ENCODE data around the gene NKX1-1. TPM values are rescaled to one million over a fixed set of nuclear protein-coding genes. Genes with fewer than 3 reads are reported as not detected.

NKX1-1 gene
- polyA plus RNA-seq, 6 donors from 2014 or later: not detected

- Mint-ChIP-seq H3K9me3 (peaks cover 0 to 7% (median 0%) of the 10 kb centered on the region in 7 donors), H3K27me3 (peaks cover 36 to 89% (median 74%) of the 10 kb centered on the region in 3 donors), H3K4me1 (peaks cover 0 to 12% (median 5%) of the 10 kb centered on the region in 3 donors), H3K36me3 (peaks cover 0 to under 1% of the 10 kb centered on the region in 2 donors), H3K27ac (no peak overlapping the region), H3K4me3 (peak overlapping the region in 3 of 8 donors; percentile 15 to 75 (median 37))
- DNase-seq (no peak), ATAC-seq (ENCODE audit: low read depth in 2 of 2) (no peak)
Measured at GRCh38 chr4:1413687-1414479, 7.6 kb upstream of the NKX1-1 start.

GRCh38 chr4:1413204-1413663 is 7.0 kb upstream of the NKX1-1 start:
- Mint-ChIP-seq H3K27ac (no peak overlapping the region), H3K36me3 (peaks cover 0 to 7% of the 10 kb centered on the region in 2 donors), H3K4me1 (peaks cover 5 to 13% (median 11%) of the 10 kb centered on the region in 3 donors), H3K9me3 (peaks cover 0 to 7% (median 3%) of the 10 kb centered on the region in 7 donors), H3K4me3 (peak overlapping the region in 2 of 8 donors; percentile 16 to 65), H3K27me3 (peaks cover 42 to 89% (median 75%) of the 10 kb centered on the region in 3 donors)
- DNase-seq (no peak), ATAC-seq (ENCODE audit: low read depth in 2 of 2) (no peak)

- ATAC-seq (ENCODE audit: low read depth in 2 of 2) (no peak), DNase-seq (no peak)
- peak overlapping the region in 2 of 8 donors; percentile 16 to 25 for H3K4me3 Mint-ChIP-seq
- peaks cover 0 to 7% (median 3%) of the 10 kb centered on the region in 7 donors for H3K9me3 Mint-ChIP-seq
- peaks cover 0 to 10% of the 10 kb centered on the region in 2 donors for H3K36me3 Mint-ChIP-seq
- H3K4me1 Mint-ChIP-seq: peaks cover 7 to 16% (median 14%) of the 10 kb centered on the region in 3 donors
- H3K27ac Mint-ChIP-seq: no peak overlapping the region
- peaks cover 40 to 90% (median 81%) of the 10 kb centered on the region in 3 donors for H3K27me3 Mint-ChIP-seq
Measured at GRCh38 chr4:1412376-1413203, 6.3 kb upstream of the NKX1-1 start.

GRCh38 chr4:1411436-1412375 is 5.5 kb upstream of the NKX1-1 start:
- H3K4me1 Mint-ChIP-seq: peaks cover 7 to 20% (median 19%) of the 10 kb centered on the region in 3 donors
- peaks cover 0 to 10% of the 10 kb centered on the region in 2 donors for H3K36me3 Mint-ChIP-seq
- peaks cover 0 to 7% (median 3%) of the 10 kb centered on the region in 7 donors for H3K9me3 Mint-ChIP-seq
- peak overlapping the region in 1 of 8 donors; percentile 47 for H3K4me3 Mint-ChIP-seq
- H3K27ac Mint-ChIP-seq: no peak overlapping the region
- DNase-seq (no peak), ATAC-seq (ENCODE audit: low read depth in 2 of 2) (no peak)
- peaks cover 40 to 91% (median 84%) of the 10 kb centered on the region in 3 donors for H3K27me3 Mint-ChIP-seq

- H3K4me1 Mint-ChIP-seq: peaks cover 7 to 16% (median 16%) of the 10 kb centered on the region in 3 donors
- peak overlapping the region in 1 of 6 donors; percentile 58 for H3K27ac Mint-ChIP-seq
- H3K4me3 Mint-ChIP-seq: peak overlapping the region in 1 of 8 donors; percentile 25
- peaks cover 33 to 81% (median 75%) of the 10 kb centered on the region in 3 donors for H3K27me3 Mint-ChIP-seq
- H3K36me3 Mint-ChIP-seq: peaks cover 0 to 10% of the 10 kb centered on the region in 2 donors
- ATAC-seq (ENCODE audit: low read depth in 2 of 2): no peak
- H3K9me3 Mint-ChIP-seq: peaks cover 0 to 7% (median 3%) of the 10 kb centered on the region in 7 donors
- DNase-seq: no peak
Measured at GRCh38 chr4:1410491-1411325, 4.5 kb upstream of the NKX1-1 start.

GRCh38 chr4:1409491-1410425 is 3.5 kb upstream of the NKX1-1 start:
- no peak for ATAC-seq (ENCODE audit: low read depth in 2 of 2)
- H3K27ac Mint-ChIP-seq: peak overlapping the region in 1 of 6 donors; percentile 32
- no peak overlapping the region for H3K4me3 Mint-ChIP-seq
- peaks cover 34 to 79% (median 75%) of the 10 kb centered on the region in 3 donors for H3K27me3 Mint-ChIP-seq
- H3K9me3 Mint-ChIP-seq: peaks cover 0 to 7% (median 3%) of the 10 kb centered on the region in 7 donors
- H3K4me1 Mint-ChIP-seq: peaks cover 7 to 20% (median 15%) of the 10 kb centered on the region in 3 donors
- DNase-seq: no peak
- peaks cover 0 to 10% of the 10 kb centered on the region in 2 donors for H3K36me3 Mint-ChIP-seq

GRCh38 chr4:1409079-1409478 is 2.8 kb upstream of the NKX1-1 start:
- H3K4me3 Mint-ChIP-seq: peak overlapping the region in 1 of 8 donors; percentile 80
- peaks cover 0 to 10% of the 10 kb centered on the region in 2 donors for H3K36me3 Mint-ChIP-seq
- DNase-seq (no peak), ATAC-seq (ENCODE audit: low read depth in 2 of 2) (no peak)
- H3K9me3 Mint-ChIP-seq: peaks cover 0 to 7% (median 3%) of the 10 kb centered on the region in 7 donors
- peaks cover 7 to 20% (median 15%) of the 10 kb centered on the region in 3 donors for H3K4me1 Mint-ChIP-seq
- peaks cover 34 to 79% (median 75%) of the 10 kb centered on the region in 3 donors for H3K27me3 Mint-ChIP-seq
- peak overlapping the region in 1 of 6 donors; percentile 78 for H3K27ac Mint-ChIP-seq

GRCh38 chr4:1408418-1408817 is 2.2 kb upstream of the NKX1-1 start:
- peaks cover 34 to 78% (median 69%) of the 10 kb centered on the region in 3 donors for H3K27me3 Mint-ChIP-seq
- DNase-seq (no peak), ATAC-seq (ENCODE audit: low read depth in 2 of 2) (no peak)
- H3K9me3 Mint-ChIP-seq: peaks cover 0 to 7% (median 3%) of the 10 kb centered on the region in 7 donors
- peak overlapping the region in 6 of 8 donors; percentile 6 to 80 (median 37) for H3K4me3 Mint-ChIP-seq
- peak overlapping the region in 4 of 6 donors; percentile 67 to 93 (median 84) for H3K27ac Mint-ChIP-seq
- H3K36me3 Mint-ChIP-seq: peaks cover 0 to 10% of the 10 kb centered on the region in 2 donors
- peaks cover 11 to 20% (median 12%) of the 10 kb centered on the region in 3 donors for H3K4me1 Mint-ChIP-seq

- peak overlapping the region in 2 of 6 donors; percentile 88 to 93 for H3K27ac Mint-ChIP-seq
- H3K9me3 Mint-ChIP-seq: peaks cover 0 to 6% (median 3%) of the 10 kb centered on the region in 7 donors
- H3K36me3 Mint-ChIP-seq: peaks cover 0 to 10% of the 10 kb centered on the region in 2 donors
- H3K4me1 Mint-ChIP-seq: peaks cover 11 to 20% (median 12%) of the 10 kb centered on the region in 3 donors
- ATAC-seq (ENCODE audit: low read depth in 2 of 2) (no peak), DNase-seq (no peak)
- peaks cover 34 to 72% (median 63%) of the 10 kb centered on the region in 3 donors for H3K27me3 Mint-ChIP-seq
- H3K4me3 Mint-ChIP-seq: peak overlapping the region in 5 of 8 donors; percentile 6 to 80 (median 42)
Measured at GRCh38 chr4:1407657-1408333, 1.6 kb upstream of the NKX1-1 start.

GRCh38 chr4:1406981-1407656 is 877 bp upstream of the NKX1-1 start:
- peaks cover 11 to 20% (median 12%) of the 10 kb centered on the region in 3 donors for H3K4me1 Mint-ChIP-seq
- H3K27ac Mint-ChIP-seq: peak overlapping the region in 4 of 6 donors; percentile 11 to 88 (median 58)
- H3K9me3 Mint-ChIP-seq: peaks cover 0 to 6% (median 3%) of the 10 kb centered on the region in 7 donors
- H3K36me3 Mint-ChIP-seq: peaks cover 0 to 10% of the 10 kb centered on the region in 2 donors
- peak overlapping the region in 7 of 8 donors; percentile 22 to 69 (median 57) for H3K4me3 Mint-ChIP-seq
- DNase-seq (no peak), ATAC-seq (ENCODE audit: low read depth in 2 of 2) (no peak)
- peaks cover 33 to 72% (median 57%) of the 10 kb centered on the region in 3 donors for H3K27me3 Mint-ChIP-seq

Data from naive B cell (primary cell).